Measurements from ENCODE around the gene SULT1C3. TPM values are rescaled to one million over a fixed set of nuclear protein-coding genes. Genes with fewer than 3 reads are reported as not detected.

SULT1C3 gene
- total and polyA plus RNA-seq, 2 donors (not counting 1 experiment from before 2014, with no cell fraction given) = not detected

GRCh38 chr2:108228006-108228405, 11.8 kb upstream of the SULT1C3 start:
- Histone ChIP-seq H3K9ac (ENCODE audit: low read length) (no peak overlapping the region), H3K27me3 (replicated peaks in 1 of 4; ENCODE audit: control extremely low read depth in 1 of 4, control insufficient read depth in 3 of 4, insufficient read depth in 4 of 4, low read length in 3 of 4) (no peaks in the 10 kb centered on the region), H3K4me3 (ENCODE audit: control extremely low read depth in 1 of 5, extremely low read depth in 1 of 5, insufficient read depth in 1 of 5, low read depth in 2 of 5, low read length in 4 of 5) (no peak overlapping the region), H3K4me1 (ENCODE audit: control insufficient read depth in 2 of 2, insufficient read depth in 2 of 2, low read length in 2 of 2) (no peaks in the 10 kb centered on the region), H3K4me2 (replicated peaks; ENCODE audit: low read depth, low read length, poor library complexity, severe bottlenecking) (no peak overlapping the region), H3K79me2 (ENCODE audit: control insufficient read depth, insufficient read depth, low read length) (no peaks in the 10 kb centered on the region), H2AFZ (ENCODE audit: insufficient read depth, low read depth, low read length, poor library complexity, severe bottlenecking) (no peak overlapping the region), H4K20me1 (ENCODE audit: control insufficient read depth, insufficient read depth, low read length, poor library complexity, severe bottlenecking) (no peaks in the 10 kb centered on the region), H3K36me3 (replicated peaks in 1 of 2; ENCODE audit: control extremely low read depth in 1 of 2, control insufficient read depth in 1 of 2, extremely low read depth in 1 of 2, insufficient read depth in 2 of 2, low read length in 1 of 2) (no peaks in the 10 kb centered on the region), H3K9me3 (ENCODE audit: control extremely low read depth in 1 of 3, control insufficient read depth in 2 of 3, insufficient read depth in 1 of 3, low read length in 2 of 3) (peaks cover 0 to 6% (median 5%) of the 10 kb centered on the region in 3 donors), H3K27ac (ENCODE audit: low read length in 2 of 2) (no peak overlapping the region)
- Mint-ChIP-seq H3K9me3 (ENCODE audit: insufficient read depth) (peaks cover 6% of the 10 kb centered on the region), H3K4me1 (no peaks in the 10 kb centered on the region), H3K4me3 (no peak overlapping the region), H3K27me3 (peaks cover 8% of the 10 kb centered on the region), H3K27ac (no peak overlapping the region)
- ChIA-PET POLR2A (no interaction called here), CTCF (no interaction called here)
- TF ChIP-seq EZH2 (IDR thresholded peaks at IDR 0.05; ENCODE audit: borderline replicate concordance, insufficient read depth, low read depth, low read length, poor library complexity, severe bottlenecking) = no peak
- TF ChIP-seq, protein P1, sequence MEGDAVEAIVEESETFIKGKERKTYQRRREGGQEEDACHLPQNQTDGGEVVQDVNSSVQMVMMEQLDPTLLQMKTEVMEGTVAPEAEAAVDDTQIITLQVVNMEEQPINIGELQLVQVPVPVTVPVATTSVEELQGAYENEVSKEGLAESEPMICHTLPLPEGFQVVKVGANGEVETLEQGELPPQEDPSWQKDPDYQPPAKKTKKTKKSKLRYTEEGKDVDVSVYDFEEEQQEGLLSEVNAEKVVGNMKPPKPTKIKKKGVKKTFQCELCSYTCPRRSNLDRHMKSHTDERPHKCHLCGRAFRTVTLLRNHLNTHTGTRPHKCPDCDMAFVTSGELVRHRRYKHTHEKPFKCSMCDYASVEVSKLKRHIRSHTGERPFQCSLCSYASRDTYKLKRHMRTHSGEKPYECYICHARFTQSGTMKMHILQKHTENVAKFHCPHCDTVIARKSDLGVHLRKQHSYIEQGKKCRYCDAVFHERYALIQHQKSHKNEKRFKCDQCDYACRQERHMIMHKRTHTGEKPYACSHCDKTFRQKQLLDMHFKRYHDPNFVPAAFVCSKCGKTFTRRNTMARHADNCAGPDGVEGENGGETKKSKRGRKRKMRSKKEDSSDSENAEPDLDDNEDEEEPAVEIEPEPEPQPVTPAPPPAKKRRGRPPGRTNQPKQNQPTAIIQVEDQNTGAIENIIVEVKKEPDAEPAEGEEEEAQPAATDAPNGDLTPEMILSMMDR (IDR thresholded peaks at IDR 0.05) = no peak
- ATAC-seq (ENCODE audit: low read depth) (no peak), DNase-seq (no peak)
- intact Hi-C loops (cut with micrococcal nuclease) = no loop called here
- WGBS (ENCODE audit: insufficient coverage) = 60% methylated on average over 1 of the region's 4 CpGs

DNA sequence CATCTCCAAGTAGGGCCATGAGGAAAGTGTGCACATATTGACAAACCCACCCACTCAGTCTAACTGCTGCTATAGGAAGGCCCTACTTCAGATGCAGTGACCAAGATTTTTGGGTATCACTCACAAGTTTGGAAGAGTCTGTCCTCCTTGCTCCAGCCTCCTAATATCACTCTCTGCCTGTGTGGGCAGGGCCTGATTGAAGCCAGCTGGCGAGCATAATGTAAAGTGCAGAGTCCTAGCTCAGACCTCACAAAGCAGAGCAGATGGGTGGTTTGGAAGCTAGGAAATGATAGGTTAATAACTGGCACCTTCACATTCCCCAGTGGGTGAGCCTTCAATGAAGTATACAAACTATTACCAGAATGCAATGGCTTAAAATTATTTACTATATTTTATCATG, 11.2 kb upstream of the SULT1C3 start:
- Histone ChIP-seq H3K9me3 (ENCODE audit: control extremely low read depth in 1 of 3, control insufficient read depth in 2 of 3, insufficient read depth in 1 of 3, low read length in 2 of 3) (peaks cover 0 to 3% (median 1%) of the 10 kb centered on the region in 3 donors), H3K4me1 (ENCODE audit: control insufficient read depth in 2 of 2, insufficient read depth in 2 of 2, low read length in 2 of 2) (no peaks in the 10 kb centered on the region), H3K36me3 (replicated peaks in 1 of 2; ENCODE audit: control extremely low read depth in 1 of 2, control insufficient read depth in 1 of 2, extremely low read depth in 1 of 2, insufficient read depth in 2 of 2, low read length in 1 of 2) (no peaks in the 10 kb centered on the region), H3K27ac (ENCODE audit: low read length in 2 of 2) (no peak overlapping the region), H3K4me2 (replicated peaks; ENCODE audit: low read depth, low read length, poor library complexity, severe bottlenecking) (no peak overlapping the region), H3K27me3 (replicated peaks in 1 of 4; ENCODE audit: control extremely low read depth in 1 of 4, control insufficient read depth in 3 of 4, insufficient read depth in 4 of 4, low read length in 3 of 4) (no peaks in the 10 kb centered on the region), H3K79me2 (ENCODE audit: control insufficient read depth, insufficient read depth, low read length) (no peaks in the 10 kb centered on the region), H2AFZ (ENCODE audit: insufficient read depth, low read depth, low read length, poor library complexity, severe bottlenecking) (no peak overlapping the region), H4K20me1 (ENCODE audit: control insufficient read depth, insufficient read depth, low read length, poor library complexity, severe bottlenecking) (no peaks in the 10 kb centered on the region), H3K9ac (ENCODE audit: low read length) (no peak overlapping the region), H3K4me3 (ENCODE audit: control extremely low read depth in 1 of 5, extremely low read depth in 1 of 5, insufficient read depth in 1 of 5, low read depth in 2 of 5, low read length in 4 of 5) (no peak overlapping the region)
- TF ChIP-seq, protein P1 (IDR thresholded peaks at IDR 0.05) = no peak
- no peak for TF ChIP-seq EZH2 (IDR thresholded peaks at IDR 0.05; ENCODE audit: borderline replicate concordance, insufficient read depth, low read depth, low read length, poor library complexity, severe bottlenecking)
- peaks cover 3% of the 10 kb centered on the region for H3K9me3 Mint-ChIP-seq (ENCODE audit: insufficient read depth)
- H3K27ac Mint-ChIP-seq = no peak overlapping the region
- CTCF ChIA-PET = no interaction called here
- WGBS (ENCODE audit: insufficient coverage) = no CpG with 5 or more reads among the region's 1 CpG
- POLR2A ChIA-PET = no interaction called here
- DNase-seq (no peak), ATAC-seq (ENCODE audit: low read depth) (no peak)
- peaks cover 8% of the 10 kb centered on the region for H3K27me3 Mint-ChIP-seq
- no peaks in the 10 kb centered on the region for H3K4me1 Mint-ChIP-seq
- H3K4me3 Mint-ChIP-seq = no peak overlapping the region
- intact Hi-C loops (cut with micrococcal nuclease) = no loop called here
